Ishikawa (cell line): ENCODE measurements around the gene KRT36.

Experiments
- CEBPB ChIP-seq: IDR thresholded peaks from 2 replicates; pipeline ENCODE4 v1.6.1; 2012
- CREB1 ChIP-seq: IDR thresholded peaks from 2 replicates; pipeline ENCODE4 v1.6.1; 2012; ENCODE audit warnings: low read depth
- EGR1 ChIP-seq: IDR thresholded peaks from 2 replicates; pipeline ENCODE4 v1.6.1; 2012
- EP300 ChIP-seq: IDR thresholded peaks from 2 replicates; pipeline ENCODE4 v1.6.1; 2012; ENCODE audit warnings: borderline replicate concordance
- FOXM1 ChIP-seq: IDR thresholded peaks from 2 replicates; pipeline ENCODE4 v1.6.1; 2012; ENCODE audit warnings: low read depth, borderline replicate concordance
- MAX ChIP-seq: IDR thresholded peaks from 2 replicates; pipeline ENCODE4 v1.6.1; 2012
- NFIC ChIP-seq: IDR thresholded peaks from 2 replicates; pipeline ENCODE4 v1.6.1; 2012
- RAD21 ChIP-seq: IDR thresholded peaks from 2 replicates; pipeline ENCODE4 v1.6.1; 2012; ENCODE audit warnings: low read depth
- TAF1 ChIP-seq: IDR thresholded peaks from 2 replicates; pipeline ENCODE4 v1.6.1; 2012; ENCODE audit warnings: low read depth, mild to moderate bottlenecking
- TCF12 ChIP-seq: IDR thresholded peaks from 2 replicates; pipeline ENCODE4 v1.6.1; 2012; ENCODE audit warnings: low read depth
- TEAD4 ChIP-seq: IDR thresholded peaks from 2 replicates; pipeline ENCODE4 v1.6.1; 2012
- USF1 ChIP-seq: IDR thresholded peaks from 2 replicates; pipeline ENCODE4 v1.6.1; 2012
- YY1 ChIP-seq: IDR thresholded peaks from 2 replicates; pipeline ENCODE4 v1.6.1; 2012; ENCODE audit warnings: low read depth
- ZBTB7A ChIP-seq: IDR thresholded peaks from 2 replicates; pipeline ENCODE4 v1.6.1; 2012; ENCODE audit warnings: low read depth
- TF ChIP-seq, protein P1 (sequence below): IDR thresholded peaks from 2 replicates; pipeline ENCODE4 v1.6.1; 2012; ENCODE audit warnings: low read depth, mild to moderate bottlenecking

The KRT36 gene

GRCh38 chr17:41442739-41443138 lies 47.0 kb downstream of the KRT36 start:
- no peak for TF ChIP-seq USF1
- TF ChIP-seq, protein P1, sequence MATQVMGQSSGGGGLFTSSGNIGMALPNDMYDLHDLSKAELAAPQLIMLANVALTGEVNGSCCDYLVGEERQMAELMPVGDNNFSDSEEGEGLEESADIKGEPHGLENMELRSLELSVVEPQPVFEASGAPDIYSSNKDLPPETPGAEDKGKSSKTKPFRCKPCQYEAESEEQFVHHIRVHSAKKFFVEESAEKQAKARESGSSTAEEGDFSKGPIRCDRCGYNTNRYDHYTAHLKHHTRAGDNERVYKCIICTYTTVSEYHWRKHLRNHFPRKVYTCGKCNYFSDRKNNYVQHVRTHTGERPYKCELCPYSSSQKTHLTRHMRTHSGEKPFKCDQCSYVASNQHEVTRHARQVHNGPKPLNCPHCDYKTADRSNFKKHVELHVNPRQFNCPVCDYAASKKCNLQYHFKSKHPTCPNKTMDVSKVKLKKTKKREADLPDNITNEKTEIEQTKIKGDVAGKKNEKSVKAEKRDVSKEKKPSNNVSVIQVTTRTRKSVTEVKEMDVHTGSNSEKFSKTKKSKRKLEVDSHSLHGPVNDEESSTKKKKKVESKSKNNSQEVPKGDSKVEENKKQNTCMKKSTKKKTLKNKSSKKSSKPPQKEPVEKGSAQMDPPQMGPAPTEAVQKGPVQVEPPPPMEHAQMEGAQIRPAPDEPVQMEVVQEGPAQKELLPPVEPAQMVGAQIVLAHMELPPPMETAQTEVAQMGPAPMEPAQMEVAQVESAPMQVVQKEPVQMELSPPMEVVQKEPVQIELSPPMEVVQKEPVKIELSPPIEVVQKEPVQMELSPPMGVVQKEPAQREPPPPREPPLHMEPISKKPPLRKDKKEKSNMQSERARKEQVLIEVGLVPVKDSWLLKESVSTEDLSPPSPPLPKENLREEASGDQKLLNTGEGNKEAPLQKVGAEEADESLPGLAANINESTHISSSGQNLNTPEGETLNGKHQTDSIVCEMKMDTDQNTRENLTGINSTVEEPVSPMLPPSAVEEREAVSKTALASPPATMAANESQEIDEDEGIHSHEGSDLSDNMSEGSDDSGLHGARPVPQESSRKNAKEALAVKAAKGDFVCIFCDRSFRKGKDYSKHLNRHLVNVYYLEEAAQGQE, result no peak
- TF ChIP-seq CEBPB, result no peak
- TF ChIP-seq ZBTB7A, result no peak
- no peak for TF ChIP-seq MAX
- TF ChIP-seq EGR1, result no peak
- TF ChIP-seq TEAD4, result no peak

- TF ChIP-seq, protein P1, result no peak
- TF ChIP-seq FOXM1 (no peak), TAF1 (no peak), ZBTB7A (no peak), CREB1 (no peak), EGR1 (no peak), MAX (no peak), NFIC (no peak), YY1 (no peak), RAD21 (no peak), TEAD4 (no peak), USF1 (no peak)
Measured at GRCh38 chr17:41440531-41441033, 49.1 kb downstream of the KRT36 start, which contains the start of gene KRT38. Gene KRT38, minus strand, starts transcription at chr17:41440983. Its CDS starts 62 bp downstream, at chr17:41440921.

GRCh38 chr17:41439375-41439774 lies 50.3 kb downstream of the KRT36 start:
- TF ChIP-seq CEBPB (0 out of 2 replicates have a peak, but pooled peaks have one; percentile 24), FOXM1 (no peak)

- TF ChIP-seq NFIC (no peak), CREB1 (no peak), TAF1 (no peak), EP300 (no peak), ZBTB7A (no peak), RAD21 (no peak), CEBPB (no peak), FOXM1 (no peak), YY1 (no peak), MAX (no peak), TCF12 (no peak), EGR1 (no peak), TEAD4 (no peak), USF1 (no peak)
- TF ChIP-seq, protein P1, result no peak
Measured at GRCh38 chr17:41437769-41438168, 51.9 kb downstream of the KRT36 start.

DNA sequence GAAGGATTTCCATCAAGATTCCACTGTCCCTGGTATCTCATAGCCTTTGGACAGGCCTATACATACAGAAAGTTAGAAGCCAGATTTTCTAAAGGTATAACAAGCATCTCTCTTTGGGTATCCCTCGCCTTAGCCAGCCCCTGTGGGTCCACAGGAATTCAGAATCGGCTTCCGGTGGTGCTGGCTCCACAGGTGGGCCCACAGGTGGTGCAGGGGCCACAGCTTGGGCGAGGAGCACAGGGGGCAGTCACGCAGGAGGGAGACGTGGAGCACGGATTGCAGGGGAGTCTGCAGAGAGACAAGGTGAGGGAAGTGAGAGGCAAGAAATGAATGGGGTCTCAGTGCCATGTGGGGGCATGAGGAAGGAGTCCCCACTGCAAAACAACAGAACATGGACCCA lies 52.5 kb downstream of the KRT36 start:
- TF ChIP-seq TEAD4 (no peak), MAX (no peak), YY1 (no peak), CEBPB (no peak), USF1 (no peak), FOXM1 (no peak), TCF12 (no peak), EP300 (no peak), TAF1 (no peak), CREB1 (no peak), ZBTB7A (no peak), NFIC (no peak)
- TF ChIP-seq, protein P1, result no peak
